Stimulated activated naive B cell treated with anti-CD40 and anti-IgM and Interleukin-4, amounts not matched to agents 10 μg/mL and 1 μg/mL and 100 μg/mL, for 72 hours (primary cell): ENCODE results near the gene ZNF98.

Source experiments
- ATAC-seq, 2 donors: fragments of 150-1000 bp; cut with Tn5 transposase; replicated peaks; 2 replicates each; pipeline ENCODE4 v1.10.0; 2021; ENCODE audit warnings: moderate library complexity in 1 of 2
- DNase-seq: peaks from one replicate; pipeline ENCODE4 v3.0.0; 2021
- H3K27ac Mint-ChIP-seq: one replicate; pipeline ENCODE4 v1.8.0; 2022; ENCODE audit warnings: mild to moderate bottlenecking, mixed read lengths
- H3K27me3 Mint-ChIP-seq, 2 donors: one replicate each; pipeline ENCODE4 v1.8.0; 2022; ENCODE audit warnings: mixed read lengths in 2 of 2
- H3K36me3 Mint-ChIP-seq, 2 donors: one replicate each; pipeline ENCODE4 v1.8.0; 2022; ENCODE audit warnings: mixed read lengths in 2 of 2, mild to moderate bottlenecking in 1 of 2
- H3K4me1 Mint-ChIP-seq, 2 donors: one replicate each; pipeline ENCODE4 v1.8.0; 2022; ENCODE audit warnings: mixed read lengths in 2 of 2, mild to moderate bottlenecking in 1 of 2
- H3K4me3 Mint-ChIP-seq, 2 donors: one replicate each; pipeline ENCODE4 v1.8.0; 2022; ENCODE audit warnings: mild to moderate bottlenecking in 2 of 2, mixed read lengths in 2 of 2, moderate library complexity in 1 of 2
- H3K9me3 Mint-ChIP-seq, 2 donors: one replicate each; pipeline ENCODE4 v1.8.0; 2022; ENCODE audit warnings: mixed read lengths in 2 of 2, mild to moderate bottlenecking in 1 of 2

ZNF98 gene

GRCh38 chr19:22422211-22422610, at the start of gene ZNF98:
Gene ZNF98, minus strand, starts transcription at chr19:22422346. Its CDS starts 122 bp downstream, at chr19:22422224.
- Mint-ChIP-seq H3K27me3 (no peaks in the 10 kb centered on the region), H3K9me3 (peaks cover 13 to 15% of the 10 kb centered on the region in 2 donors), H3K27ac (no peak within 1 kb of the TSS), H3K36me3 (no peaks in the 10 kb centered on the region), H3K4me1 (peaks cover 3 to 8% of the 10 kb centered on the region in 2 donors), H3K4me3 (peak within 1 kb of the TSS; percentile 19 to 78)
- ATAC-seq = peak in 1 of 2 donors; percentile 73
- peak; percentile 9 for DNase-seq

- no peak overlapping the region for H3K27ac Mint-ChIP-seq
- H3K4me1 Mint-ChIP-seq = no peaks in the 10 kb centered on the region
- ATAC-seq = no peak
- no peaks in the 10 kb centered on the region for H3K27me3 Mint-ChIP-seq
- peaks cover 8 to 24% of the 10 kb centered on the region in 2 donors for H3K9me3 Mint-ChIP-seq
- H3K4me3 Mint-ChIP-seq = no peak overlapping the region
- no peaks in the 10 kb centered on the region for H3K36me3 Mint-ChIP-seq
- no peak for DNase-seq
Observed at GRCh38 chr19:22446605-22447004, 24.5 kb upstream of the ZNF98 start.

- no peak for DNase-seq
- Mint-ChIP-seq H3K4me1 (no peaks in the 10 kb centered on the region), H3K27me3 (no peaks in the 10 kb centered on the region), H3K4me3 (no peak overlapping the region), H3K36me3 (peaks cover 0 to 1% of the 10 kb centered on the region in 2 donors), H3K27ac (no peak overlapping the region), H3K9me3 (peaks cover 7 to 11% of the 10 kb centered on the region in 2 donors)
- ATAC-seq = no peak
Observed at GRCh38 chr19:22438011-22438410, 15.9 kb upstream of the ZNF98 start.

- no peak overlapping the region for H3K4me3 Mint-ChIP-seq
- DNase-seq = no peak
- H3K27me3 Mint-ChIP-seq = peaks cover 0 to 6% of the 10 kb centered on the region in 2 donors
- peaks cover 3 to 10% of the 10 kb centered on the region in 2 donors for H3K9me3 Mint-ChIP-seq
- no peak for ATAC-seq
- no peaks in the 10 kb centered on the region for H3K4me1 Mint-ChIP-seq
- peaks cover 0 to 2% of the 10 kb centered on the region in 2 donors for H3K36me3 Mint-ChIP-seq
- H3K27ac Mint-ChIP-seq = no peak overlapping the region
Observed at GRCh38 chr19:22427960-22428913, 6.1 kb upstream of the ZNF98 start.

GRCh38 chr19:22427547-22427946, 5.4 kb upstream of the ZNF98 start:
- no peak for DNase-seq
- H3K9me3 Mint-ChIP-seq = peaks cover 3 to 10% of the 10 kb centered on the region in 2 donors
- H3K4me3 Mint-ChIP-seq = no peak overlapping the region
- H3K27me3 Mint-ChIP-seq = peaks cover 0 to 6% of the 10 kb centered on the region in 2 donors
- peaks cover 0 to 2% of the 10 kb centered on the region in 2 donors for H3K36me3 Mint-ChIP-seq
- H3K27ac Mint-ChIP-seq = no peak overlapping the region
- no peak for ATAC-seq
- no peaks in the 10 kb centered on the region for H3K4me1 Mint-ChIP-seq

- peaks cover 0 to 2% of the 10 kb centered on the region in 2 donors for H3K36me3 Mint-ChIP-seq
- peaks cover 0 to 6% of the 10 kb centered on the region in 2 donors for H3K27me3 Mint-ChIP-seq
- H3K4me3 Mint-ChIP-seq = no peak overlapping the region
- ATAC-seq (no peak), DNase-seq (no peak)
- peaks cover 8 to 15% of the 10 kb centered on the region in 2 donors for H3K9me3 Mint-ChIP-seq
- H3K4me1 Mint-ChIP-seq = peaks cover 0 to 4% of the 10 kb centered on the region in 2 donors
- H3K27ac Mint-ChIP-seq = no peak overlapping the region
Observed at GRCh38 chr19:22426901-22427300, 4.8 kb upstream of the ZNF98 start.

GRCh38 chr19:22421797-22422196, 349 bp downstream of the ZNF98 start:
- Mint-ChIP-seq H3K36me3 (no peaks in the 10 kb centered on the region), H3K4me3 (peak overlapping the region; percentile 19 to 78), H3K4me1 (peaks cover 3 to 8% of the 10 kb centered on the region in 2 donors), H3K27ac (no peak overlapping the region), H3K27me3 (no peaks in the 10 kb centered on the region), H3K9me3 (peaks cover 13 to 15% of the 10 kb centered on the region in 2 donors)
- ATAC-seq (no peak), DNase-seq (no peak)

GRCh38 chr19:22354665-22355064, 67.5 kb downstream of the ZNF98 start:
- Mint-ChIP-seq H3K36me3 (peaks cover 0 to 1% of the 10 kb centered on the region in 2 donors), H3K4me1 (no peaks in the 10 kb centered on the region), H3K9me3 (peaks cover 17 to 21% of the 10 kb centered on the region in 2 donors), H3K27ac (no peak overlapping the region), H3K27me3 (no peaks in the 10 kb centered on the region), H3K4me3 (no peak overlapping the region)
- ATAC-seq (no peak), DNase-seq (no peak)
